WTC11 (cell line): ENCODE data around the gene SPR. TPM values are rescaled to one million over a fixed set of nuclear protein-coding genes. Genes with fewer than 3 reads are reported as not detected.
A peak's percentile ranks its signal among the peaks of the same experiment; 100 is the strongest.

ENCODE experiments used
- ARID4B ChIP-seq: sonication (generic); formaldehyde crosslinking; IDR thresholded peaks from 2 replicates; pipeline ENCODE4 v1.8.0; 2023; ENCODE audit warnings: missing genetic modification reagents, mild to moderate bottlenecking, borderline replicate concordance
- CTCF ChIP-seq: fragments of 200-600 bp; IDR thresholded peaks from 2 replicates; pipeline ENCODE4 v1.8.0; 2022; ENCODE audit warnings: antibody characterized with exemption
- EMX1 ChIP-seq: fragments of 250-450 bp; sonication (Bioruptor Pico); IDR thresholded peaks from 2 replicates; pipeline ENCODE4 v1.8.0; 2021; ENCODE audit warnings: mild to moderate bottlenecking
- FOXP4 ChIP-seq: sonication (generic); formaldehyde crosslinking; IDR thresholded peaks from 2 replicates; pipeline ENCODE4 v1.8.0; 2022; ENCODE audit warnings: mild to moderate bottlenecking, missing genetic modification reagents
- IRF1 ChIP-seq: sonication (generic); formaldehyde crosslinking; IDR thresholded peaks from 2 replicates; pipeline ENCODE4 v1.8.0; 2023; ENCODE audit warnings: missing genetic modification reagents
- NFE2L1 ChIP-seq: sonication (generic); formaldehyde crosslinking; IDR thresholded peaks from 2 replicates; pipeline ENCODE4 v1.8.1; 2023; ENCODE audit warnings: missing genetic modification reagents
- PRDM15 ChIP-seq: sonication (generic); formaldehyde crosslinking; IDR thresholded peaks from 2 replicates; pipeline ENCODE4 v1.8.0; 2022; ENCODE audit warnings: missing genetic modification reagents
- RELA ChIP-seq: sonication (generic); formaldehyde crosslinking; IDR thresholded peaks from 2 replicates; pipeline ENCODE4 v1.8.1; 2022; ENCODE audit warnings: missing genetic modification reagents, mild to moderate bottlenecking, borderline replicate concordance
- SMAD3 ChIP-seq: sonication (generic); formaldehyde crosslinking; IDR thresholded peaks from 2 replicates; pipeline ENCODE4 v1.8.0; 2022; ENCODE audit warnings: missing genetic modification reagents, mild to moderate bottlenecking, borderline replicate concordance
- ZNF263 ChIP-seq: sonication (generic); formaldehyde crosslinking; IDR thresholded peaks from 2 replicates; pipeline ENCODE4 v1.8.1; 2022; ENCODE audit warnings: low read depth, mild to moderate bottlenecking, moderate library complexity, missing genetic modification reagents
- ZNF281 ChIP-seq: sonication (generic); formaldehyde crosslinking; IDR thresholded peaks from 2 replicates; pipeline ENCODE4 v1.8.0; 2023; ENCODE audit warnings: mild to moderate bottlenecking, missing genetic modification reagents
- ZNF512 ChIP-seq: sonication (generic); formaldehyde crosslinking; IDR thresholded peaks from 2 replicates; pipeline ENCODE4 v1.8.1; 2022; ENCODE audit warnings: missing genetic modification reagents, borderline replicate concordance
- total RNA-seq: library from RNA; stranded (reverse); gene quantifications from 3 replicates; pipeline ENCODE4 v1.2.3, GENCODE V29; 2021

Gene SPR
- total RNA-seq, 1 experiment from 2014 or later, result 9.4 TPM

GRCh38 chr2:72862239-72862988 is 24.8 kb upstream of the SPR start (continued):
- TF ChIP-seq SMAD3, result no peak
- TF ChIP-seq ZNF512 (CRISPR knock-in tag), result no peak
- TF ChIP-seq IRF1 (CRISPR knock-in tag), result no peak
- no peak for TF ChIP-seq ZNF281 (CRISPR knock-in tag)
- TF ChIP-seq RELA, result no peak
- TF ChIP-seq CTCF, result peak; percentile 98
- no peak for TF ChIP-seq NFE2L1 (CRISPR knock-in tag)
- no peak for TF ChIP-seq PRDM15 (CRISPR knock-in tag)
- TF ChIP-seq ZNF263 (CRISPR knock-in tag), result no peak
- TF ChIP-seq EMX1, result no peak
- no peak for TF ChIP-seq ARID4B
- no peak for TF ChIP-seq FOXP4
- TF ChIP-seq, all 79 proteins: peak for 9
